ENCODE measurements around the gene EHHADH.

- TF ChIP-seq SIN3A (IDR thresholded peaks at IDR 0.05; ENCODE audit: low read depth) = no peak
- TF ChIP-seq POLR2A (IDR thresholded peaks at IDR 0.05; ENCODE audit: borderline replicate concordance, extremely low read depth, insufficient read depth, insufficient read length) = no peak
Observed at GRCh38 chr3:185164428-185165217, 89.2 kb downstream of the EHHADH start.

Data from HCT116 (cell line).